GM23248 (cell line): ENCODE measurements around the gene LEKR1.

ENCODE experiments used
- EZH2 ChIP-seq: fragments of 200-600 bp; sonication (generic); IDR thresholded peaks from 2 replicates; pipeline ENCODE4 v1.6.1; 2018; ENCODE audit warnings: antibody characterized with exemption, mild to moderate bottlenecking; ENCODE audit not compliant: insufficient read depth, poor library complexity, severe bottlenecking
- EZH2phosphoT487 ChIP-seq: fragments of 200-600 bp; sonication (generic); IDR thresholded peaks from 2 replicates; pipeline ENCODE4 v1.6.1; 2018; ENCODE audit warnings: antibody characterized with exemption, moderate library complexity, mild to moderate bottlenecking, low read depth; ENCODE audit not compliant: insufficient read depth

DNA sequence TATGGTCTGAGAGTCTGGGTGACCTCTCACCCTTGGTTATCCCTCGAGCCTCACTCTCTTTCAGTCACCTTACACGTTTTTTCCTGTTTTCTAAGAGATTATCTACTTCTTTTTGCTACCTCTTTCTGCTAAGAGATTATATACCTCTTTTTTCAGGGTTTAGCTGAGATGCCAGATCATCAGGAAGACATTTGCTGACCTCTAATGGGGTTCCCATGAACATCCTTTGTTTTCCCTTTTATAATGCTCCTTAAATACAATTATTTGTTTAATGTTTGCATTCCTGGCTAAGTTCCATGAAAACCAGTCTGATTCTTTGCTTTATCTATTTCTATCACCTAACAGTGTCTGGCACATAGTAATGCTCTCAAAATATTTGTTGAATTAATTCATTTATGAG is 39.6 kb downstream of the LEKR1 start:
- no peak for TF ChIP-seq EZH2
- no peak for TF ChIP-seq EZH2phosphoT487
